ENCODE data around the gene VDAC1.

The VDAC1 gene

DNA sequence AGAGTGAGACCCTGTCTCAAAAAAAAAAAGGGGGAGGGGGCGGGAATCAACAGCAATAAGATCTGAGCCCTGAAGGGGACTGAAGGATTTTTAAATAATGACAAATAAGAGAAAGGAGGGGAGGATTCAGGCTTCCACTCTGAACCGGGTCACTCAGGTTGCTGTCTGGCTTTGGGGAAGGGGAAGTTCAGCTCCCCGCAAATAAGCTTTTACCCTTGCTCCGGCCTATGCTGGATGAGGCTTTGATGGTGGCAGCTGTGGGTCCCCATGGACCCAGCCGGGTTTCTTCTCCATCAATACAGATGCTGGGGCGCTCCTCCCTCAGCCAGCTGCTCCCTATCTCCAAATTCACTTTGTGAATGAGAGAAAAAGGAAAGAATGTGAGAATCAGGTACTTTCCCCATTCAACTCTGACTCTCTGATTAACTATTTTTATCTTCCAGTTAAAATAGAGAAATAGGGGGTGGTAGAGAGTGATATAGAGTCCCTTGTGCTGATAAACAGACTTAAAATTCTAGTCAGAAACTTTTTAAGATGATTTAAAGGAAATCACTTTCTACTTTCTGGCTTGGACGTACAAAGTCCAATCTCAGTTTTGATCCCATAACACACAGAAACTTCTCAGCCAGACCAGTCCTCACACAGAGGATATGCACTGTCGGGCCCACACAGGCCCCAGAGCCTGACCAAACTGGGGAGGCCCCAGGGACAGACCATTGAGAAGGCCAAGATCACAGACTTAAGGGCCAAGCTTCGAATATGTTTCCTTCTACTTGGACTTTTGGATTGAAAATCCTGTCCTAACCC is 76.0 kb downstream of the VDAC1 start:
- TF ChIP-seq TEAD4 (IDR thresholded peaks at IDR 0.05), result no peak
- TF ChIP-seq RAD21 (IDR thresholded peaks at IDR 0.05; ENCODE audit: low read depth), result no peak
- no peak for TF ChIP-seq TCF12 (IDR thresholded peaks at IDR 0.05; ENCODE audit: low read depth)
- TF ChIP-seq CEBPB (IDR thresholded peaks at IDR 0.05), result no peak
- no peak for TF ChIP-seq TAF1 (IDR thresholded peaks at IDR 0.05; ENCODE audit: low read depth)
- no peak for TF ChIP-seq EGR1 (IDR thresholded peaks at IDR 0.05)
- TF ChIP-seq, protein P1, sequence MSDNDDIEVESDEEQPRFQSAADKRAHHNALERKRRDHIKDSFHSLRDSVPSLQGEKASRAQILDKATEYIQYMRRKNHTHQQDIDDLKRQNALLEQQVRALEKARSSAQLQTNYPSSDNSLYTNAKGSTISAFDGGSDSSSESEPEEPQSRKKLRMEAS (IDR thresholded peaks at IDR 0.05), result no peak
- TF ChIP-seq USF1 (IDR thresholded peaks at IDR 0.05), result no peak
- TF ChIP-seq EP300 (IDR thresholded peaks at IDR 0.05; ENCODE audit: borderline replicate concordance), result no peak
- TF ChIP-seq, protein P2, sequence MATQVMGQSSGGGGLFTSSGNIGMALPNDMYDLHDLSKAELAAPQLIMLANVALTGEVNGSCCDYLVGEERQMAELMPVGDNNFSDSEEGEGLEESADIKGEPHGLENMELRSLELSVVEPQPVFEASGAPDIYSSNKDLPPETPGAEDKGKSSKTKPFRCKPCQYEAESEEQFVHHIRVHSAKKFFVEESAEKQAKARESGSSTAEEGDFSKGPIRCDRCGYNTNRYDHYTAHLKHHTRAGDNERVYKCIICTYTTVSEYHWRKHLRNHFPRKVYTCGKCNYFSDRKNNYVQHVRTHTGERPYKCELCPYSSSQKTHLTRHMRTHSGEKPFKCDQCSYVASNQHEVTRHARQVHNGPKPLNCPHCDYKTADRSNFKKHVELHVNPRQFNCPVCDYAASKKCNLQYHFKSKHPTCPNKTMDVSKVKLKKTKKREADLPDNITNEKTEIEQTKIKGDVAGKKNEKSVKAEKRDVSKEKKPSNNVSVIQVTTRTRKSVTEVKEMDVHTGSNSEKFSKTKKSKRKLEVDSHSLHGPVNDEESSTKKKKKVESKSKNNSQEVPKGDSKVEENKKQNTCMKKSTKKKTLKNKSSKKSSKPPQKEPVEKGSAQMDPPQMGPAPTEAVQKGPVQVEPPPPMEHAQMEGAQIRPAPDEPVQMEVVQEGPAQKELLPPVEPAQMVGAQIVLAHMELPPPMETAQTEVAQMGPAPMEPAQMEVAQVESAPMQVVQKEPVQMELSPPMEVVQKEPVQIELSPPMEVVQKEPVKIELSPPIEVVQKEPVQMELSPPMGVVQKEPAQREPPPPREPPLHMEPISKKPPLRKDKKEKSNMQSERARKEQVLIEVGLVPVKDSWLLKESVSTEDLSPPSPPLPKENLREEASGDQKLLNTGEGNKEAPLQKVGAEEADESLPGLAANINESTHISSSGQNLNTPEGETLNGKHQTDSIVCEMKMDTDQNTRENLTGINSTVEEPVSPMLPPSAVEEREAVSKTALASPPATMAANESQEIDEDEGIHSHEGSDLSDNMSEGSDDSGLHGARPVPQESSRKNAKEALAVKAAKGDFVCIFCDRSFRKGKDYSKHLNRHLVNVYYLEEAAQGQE (IDR thresholded peaks at IDR 0.05; ENCODE audit: low read depth), result no peak
- no peak for TF ChIP-seq NFIC (IDR thresholded peaks at IDR 0.05)
- TF ChIP-seq ZBTB7A (IDR thresholded peaks at IDR 0.05; ENCODE audit: low read depth), result no peak
- no peak for TF ChIP-seq FOXM1 (IDR thresholded peaks at IDR 0.05; ENCODE audit: borderline replicate concordance, low read depth)
- TF ChIP-seq YY1 (IDR thresholded peaks at IDR 0.05; ENCODE audit: low read depth), result no peak
- TF ChIP-seq CREB1 (IDR thresholded peaks at IDR 0.05; ENCODE audit: low read depth), result no peak

- TF ChIP-seq TCF12 (IDR thresholded peaks at IDR 0.05; ENCODE audit: low read depth) (no peak), TAF1 (IDR thresholded peaks at IDR 0.05; ENCODE audit: low read depth) (no peak), USF1 (IDR thresholded peaks at IDR 0.05) (no peak), RAD21 (IDR thresholded peaks at IDR 0.05; ENCODE audit: low read depth) (no peak)
Measured at GRCh38 chr5:133927300-133928180, 77.2 kb downstream of the VDAC1 start.

- TF ChIP-seq CEBPB (IDR thresholded peaks at IDR 0.05), result no peak
Measured at GRCh38 chr5:133926489-133927299, 78.1 kb downstream of the VDAC1 start.

- no peak for TF ChIP-seq CREB1 (IDR thresholded peaks at IDR 0.05; ENCODE audit: low read depth)
- TF ChIP-seq NFIC (IDR thresholded peaks at IDR 0.05), result no peak
- TF ChIP-seq TAF1 (IDR thresholded peaks at IDR 0.05; ENCODE audit: low read depth), result no peak
- TF ChIP-seq, protein P1 (IDR thresholded peaks at IDR 0.05), result no peak
- no peak for TF ChIP-seq CEBPB (IDR thresholded peaks at IDR 0.05)
- TF ChIP-seq EP300 (IDR thresholded peaks at IDR 0.05; ENCODE audit: borderline replicate concordance), result no peak
- TF ChIP-seq TCF12 (IDR thresholded peaks at IDR 0.05; ENCODE audit: low read depth), result no peak
- TF ChIP-seq YY1 (IDR thresholded peaks at IDR 0.05; ENCODE audit: low read depth), result no peak
- no peak for TF ChIP-seq USF1 (IDR thresholded peaks at IDR 0.05)
Measured at GRCh38 chr5:133925866-133926488, 78.8 kb downstream of the VDAC1 start.

DNA sequence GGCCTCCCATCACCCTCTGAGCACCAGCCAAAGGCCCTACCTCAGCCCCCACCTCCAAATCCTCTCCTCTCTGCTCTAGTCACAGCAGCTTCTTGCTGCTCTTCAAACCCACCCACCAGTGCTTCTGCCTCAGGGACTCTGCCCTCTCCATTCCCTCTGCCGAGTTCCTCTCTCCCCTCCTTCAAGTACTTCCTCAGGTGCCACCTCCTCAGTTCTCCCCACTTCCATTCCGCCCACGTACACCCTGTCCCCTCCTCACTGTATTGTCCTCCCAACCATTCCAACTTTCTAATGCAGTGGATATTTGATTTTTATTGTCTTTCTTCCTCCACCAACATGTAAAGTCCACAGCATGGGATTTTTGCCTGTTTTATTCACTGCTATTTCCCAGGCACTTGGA is 79.5 kb downstream of the VDAC1 start:
- TF ChIP-seq CREB1 (IDR thresholded peaks at IDR 0.05; ENCODE audit: low read depth), result no peak
- TF ChIP-seq ZBTB7A (IDR thresholded peaks at IDR 0.05; ENCODE audit: low read depth), result no peak
- no peak for TF ChIP-seq EP300 (IDR thresholded peaks at IDR 0.05; ENCODE audit: borderline replicate concordance)
- TF ChIP-seq EGR1 (IDR thresholded peaks at IDR 0.05), result no peak
- no peak for TF ChIP-seq TCF12 (IDR thresholded peaks at IDR 0.05; ENCODE audit: low read depth)
- TF ChIP-seq, protein P2 (IDR thresholded peaks at IDR 0.05; ENCODE audit: low read depth), result no peak
- no peak for TF ChIP-seq TAF1 (IDR thresholded peaks at IDR 0.05; ENCODE audit: low read depth)
- TF ChIP-seq USF1 (IDR thresholded peaks at IDR 0.05), result no peak
- no peak for TF ChIP-seq TEAD4 (IDR thresholded peaks at IDR 0.05)
- TF ChIP-seq CEBPB (IDR thresholded peaks at IDR 0.05), result no peak
- TF ChIP-seq, protein P1 (IDR thresholded peaks at IDR 0.05), result no peak
